Left lung (tissue), 10 donors: ENCODE results near the gene DCTD. TPM values are rescaled to one million over a fixed set of nuclear protein-coding genes. Genes with fewer than 3 reads are reported as not detected.

Experiments used
- ATAC-seq: fragments of 200-7000 bp; cut with Tn5 transposase; one replicate; pipeline ENCODE4 v1.9.1; 2020; ENCODE audit warnings: moderate library complexity
- DNase-seq, 4 donors: peaks; one replicate each; pipeline ENCODE4 v3.0.0-alpha.2; 2013 to 2020
- H3K27ac ChIP-seq, 2 donors: fragments of 200-600 bp; sonication (generic) in 1 of 2; one replicate each; pipeline versions ENCODE4 v1.5.0 to v1.8.0; 2020 to 2021
- H3K27me3 ChIP-seq, 2 donors: fragments of 200-600 bp; sonication (generic) in 1 of 2; one replicate each; pipeline versions ENCODE4 v1.5.0 to v1.8.0; 2020 to 2021
- H3K36me3 ChIP-seq, 2 donors: fragments of 200-600 bp; sonication (generic) in 1 of 2; one replicate each; pipeline versions ENCODE4 v1.5.0 to v1.8.0; 2020 to 2021
- H3K4me1 ChIP-seq, 2 donors: fragments of 200-600 bp; one replicate each; pipeline ENCODE4 v1.8.0; 2021
- H3K4me3 ChIP-seq, 2 donors: fragments of 200-600 bp; sonication (generic) in 1 of 2; one replicate each; pipeline versions ENCODE4 v1.5.0 to v1.8.0; 2020 to 2021; ENCODE audit warnings: mild to moderate bottlenecking in 1 of 2
- H3K9me3 ChIP-seq, 2 donors: fragments of 200-600 bp; sonication (generic) in 1 of 2; one replicate each; pipeline versions ENCODE4 v1.5.0 to v1.8.0; 2020 to 2021
- intact Hi-C, 2 donors: fragments of 100-400 bp; cut with DNase I; formaldehyde crosslinking; loops; one replicate each; pipeline versions ENCODE4 v1.11.2 to v1.14.2; 2022
- polyA plus RNA-seq, 6 donors: library from polyadenylated mRNA; unstranded; fragments of 120-200 nt; gene quantifications; one replicate each; pipeline ENCODE4 v1.2.1, GENCODE V29; 2013; ENCODE audit not compliant: insufficient read length in 6 of 6
- total RNA-seq, 2 donors: library from RNA; stranded (reverse); fragmentation: NEBNext Ultra II Directional; extraction: Animal tissue kit (Norgen Biotek cat#: 25700); gene quantifications; one replicate each; pipeline ENCODE4 v1.2.1, GENCODE V29; 2021
- TF ChIP-seq, protein P1 (sequence below), 2 donors: fragments of 200-600 bp; sonication (generic) in 1 of 2; IDR thresholded peaks; one replicate each; pipeline versions ENCODE4 v1.5.0 to v1.8.0; 2021; ENCODE audit warnings: antibody characterized with exemption in 2 of 2
- donor health status: DM: no; HTN: yes; CAD: no.
- donor health status: DM: no; HTN: no; CAD: no.

DCTD gene
- total and polyA plus RNA-seq, 8 donors, result 83.4 to 116 (median 105) TPM

DNA sequence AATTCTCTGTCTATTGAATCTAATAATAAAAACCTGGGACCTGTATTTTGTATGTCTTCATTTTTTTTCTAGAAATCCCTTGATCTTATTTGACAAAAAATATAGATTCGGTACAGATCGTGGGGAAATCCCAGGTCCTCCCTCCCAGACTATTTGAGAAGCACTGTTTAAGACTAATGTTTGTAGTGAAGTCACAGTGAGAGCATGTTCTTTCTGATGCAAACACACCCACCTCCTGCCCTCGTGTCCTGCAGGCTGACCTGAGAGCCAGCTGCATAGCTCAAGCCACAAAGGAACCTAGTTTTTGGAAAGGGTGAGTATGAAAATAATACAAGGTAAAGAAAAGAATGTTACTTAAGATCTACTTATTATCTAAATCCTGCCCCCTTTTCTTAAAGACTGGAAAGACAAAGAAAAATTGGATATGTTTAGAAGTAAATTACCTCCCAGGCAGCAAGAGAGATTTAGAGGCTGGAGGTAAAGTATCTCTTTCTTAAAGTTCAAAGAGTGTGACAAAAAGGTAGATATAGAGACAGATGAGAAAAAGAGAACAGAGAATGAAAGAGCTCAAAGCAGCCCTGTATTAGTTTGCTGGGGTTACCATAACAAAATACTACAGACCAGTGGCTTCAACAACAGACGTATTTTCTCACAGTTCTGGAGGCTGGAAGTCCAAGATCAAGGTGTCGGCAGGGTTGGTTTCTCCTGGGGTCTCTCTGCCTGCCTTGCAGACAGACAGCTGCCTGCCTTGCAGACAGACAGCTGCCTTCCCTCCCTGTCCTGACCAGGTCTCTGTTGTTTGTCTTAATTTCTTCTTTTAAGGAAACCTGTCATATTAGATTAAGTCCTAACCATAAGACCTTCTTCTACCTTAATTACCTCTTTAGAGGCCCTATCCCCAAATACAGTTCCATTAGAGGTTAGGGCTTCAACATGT, 20.4 kb upstream of the DCTD start:
- Histone ChIP-seq H3K27ac (no peak overlapping the region), H3K27me3 (no peaks in the 10 kb centered on the region), H3K36me3 (no peaks in the 10 kb centered on the region), H3K4me3 (no peak overlapping the region), H3K9me3 (no peaks in the 10 kb centered on the region), H3K4me1 (peaks cover 0 to 2% of the 10 kb centered on the region in 2 donors)
- TF ChIP-seq, protein P1, sequence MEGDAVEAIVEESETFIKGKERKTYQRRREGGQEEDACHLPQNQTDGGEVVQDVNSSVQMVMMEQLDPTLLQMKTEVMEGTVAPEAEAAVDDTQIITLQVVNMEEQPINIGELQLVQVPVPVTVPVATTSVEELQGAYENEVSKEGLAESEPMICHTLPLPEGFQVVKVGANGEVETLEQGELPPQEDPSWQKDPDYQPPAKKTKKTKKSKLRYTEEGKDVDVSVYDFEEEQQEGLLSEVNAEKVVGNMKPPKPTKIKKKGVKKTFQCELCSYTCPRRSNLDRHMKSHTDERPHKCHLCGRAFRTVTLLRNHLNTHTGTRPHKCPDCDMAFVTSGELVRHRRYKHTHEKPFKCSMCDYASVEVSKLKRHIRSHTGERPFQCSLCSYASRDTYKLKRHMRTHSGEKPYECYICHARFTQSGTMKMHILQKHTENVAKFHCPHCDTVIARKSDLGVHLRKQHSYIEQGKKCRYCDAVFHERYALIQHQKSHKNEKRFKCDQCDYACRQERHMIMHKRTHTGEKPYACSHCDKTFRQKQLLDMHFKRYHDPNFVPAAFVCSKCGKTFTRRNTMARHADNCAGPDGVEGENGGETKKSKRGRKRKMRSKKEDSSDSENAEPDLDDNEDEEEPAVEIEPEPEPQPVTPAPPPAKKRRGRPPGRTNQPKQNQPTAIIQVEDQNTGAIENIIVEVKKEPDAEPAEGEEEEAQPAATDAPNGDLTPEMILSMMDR (IDR thresholded peaks at IDR 0.05), result no peak
- no peak for DNase-seq
- intact Hi-C loops, result loop anchor here (5.0 to 10.0 kb wide), 2 partner anchors 135 to 317 kb away; no protein-coding TSS in a partner anchor
- ATAC-seq, result peak; percentile 10

- ATAC-seq (no peak), DNase-seq (no peak)
- Histone ChIP-seq H3K4me3 (no peak overlapping the region), H3K36me3 (no peaks in the 10 kb centered on the region), H3K9me3 (no peaks in the 10 kb centered on the region), H3K27ac (no peak overlapping the region), H3K27me3 (no peaks in the 10 kb centered on the region), H3K4me1 (no peaks in the 10 kb centered on the region)
- TF ChIP-seq, protein P1 (IDR thresholded peaks at IDR 0.05), result no peak
- intact Hi-C loops, result loop anchor here in 1 of 2 donors (10.0 kb wide), 1 partner anchor 322 kb away; no protein-coding TSS in a partner anchor
Measured at GRCh38 chr4:182932651-182933050, 15.5 kb upstream of the DCTD start.

- Histone ChIP-seq H3K36me3 (no peaks in the 10 kb centered on the region), H3K9me3 (no peaks in the 10 kb centered on the region), H3K4me3 (no peak overlapping the region), H3K4me1 (no peaks in the 10 kb centered on the region), H3K27me3 (no peaks in the 10 kb centered on the region), H3K27ac (no peak overlapping the region)
- peak in 1 of 4 donors; percentile 43 for DNase-seq
- intact Hi-C loops, result loop anchor here in 1 of 2 donors (10.0 kb wide), 1 partner anchor 323 kb away; no protein-coding TSS in a partner anchor
- peak; percentile 78 for ATAC-seq
- TF ChIP-seq, protein P1 (IDR thresholded peaks at IDR 0.05), result no peak
Measured at GRCh38 chr4:182931691-182932345, 14.6 kb upstream of the DCTD start.

DNA sequence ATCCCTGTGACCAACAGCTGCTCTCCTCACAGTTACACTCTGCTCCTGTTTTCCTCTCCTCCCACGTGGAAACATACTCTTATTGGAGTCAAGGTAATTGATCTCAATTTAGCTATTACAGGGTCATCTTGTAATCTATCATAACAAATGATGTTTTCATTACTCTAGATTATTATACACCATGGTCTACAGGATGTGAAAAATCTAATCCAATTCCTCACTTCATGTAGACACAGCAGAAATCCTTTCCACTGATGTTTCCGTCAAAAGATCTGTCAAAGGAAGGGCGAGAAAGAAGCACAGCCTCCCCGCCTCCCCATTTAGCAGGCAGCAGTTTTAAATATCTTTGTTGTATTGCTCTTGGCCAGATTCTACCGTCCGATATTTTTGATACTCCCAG, 13.7 kb upstream of the DCTD start:
- DNase-seq, result no peak
- intact Hi-C loops, result loop anchor here in 1 of 2 donors (10.0 kb wide), 1 partner anchor 324 kb away; no protein-coding TSS in a partner anchor
- no peaks in the 10 kb centered on the region for H3K36me3 ChIP-seq
- H3K27me3 ChIP-seq, result no peaks in the 10 kb centered on the region
- H3K4me3 ChIP-seq, result no peak overlapping the region
- TF ChIP-seq, protein P1 (IDR thresholded peaks at IDR 0.05), result no peak
- no peak for ATAC-seq
- H3K4me1 ChIP-seq, result no peaks in the 10 kb centered on the region
- H3K27ac ChIP-seq, result no peak overlapping the region
- no peaks in the 10 kb centered on the region for H3K9me3 ChIP-seq

DNA sequence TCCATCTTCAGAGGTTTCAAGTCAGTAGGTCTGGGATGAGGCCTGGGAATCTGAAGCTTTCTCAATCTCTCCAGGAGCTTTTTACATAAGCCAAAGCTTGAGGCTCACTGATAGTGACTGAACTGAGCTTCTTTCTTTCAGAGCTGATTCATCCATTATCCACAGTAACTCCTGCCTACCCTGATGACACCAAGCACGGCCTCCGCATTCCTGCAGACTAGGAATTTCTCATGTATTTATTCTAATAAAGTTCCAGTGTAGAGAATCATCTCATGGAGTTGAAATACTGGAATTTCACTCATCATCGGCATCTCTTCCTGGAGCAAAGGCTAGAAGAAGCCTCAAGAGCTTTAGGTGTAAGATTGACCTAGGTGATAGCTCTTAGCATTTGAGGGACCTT, 12.1 kb upstream of the DCTD start:
- no peak overlapping the region for H3K27ac ChIP-seq
- no peaks in the 10 kb centered on the region for H3K4me1 ChIP-seq
- intact Hi-C loops, result no loop called here
- ATAC-seq (no peak), DNase-seq (no peak)
- H3K9me3 ChIP-seq, result no peaks in the 10 kb centered on the region
- no peak overlapping the region for H3K4me3 ChIP-seq
- TF ChIP-seq, protein P1 (IDR thresholded peaks at IDR 0.05), result no peak
- H3K36me3 ChIP-seq, result no peaks in the 10 kb centered on the region
- H3K27me3 ChIP-seq, result no peaks in the 10 kb centered on the region
